HepG2 (cell line): ENCODE measurements around the gene UCN. TPM values are rescaled to one million over a fixed set of nuclear protein-coding genes. Genes with fewer than 3 reads are reported as not detected.

Experiments used
- ATAC-seq: fragments of 200-7000 bp; cut with Tn5 transposase; 3 replicates; pipeline ENCODE4 v1.9.1; 2020; ENCODE audit warnings: mild to moderate bottlenecking, moderate library complexity
- BruUV-seq: library from RNA; stranded (reverse); fragments of 400-500 nt; replicated peaks from 2 replicates; lab custom pipeline; 2021; lab: Mats Ljungman, UMichigan
- CTCF ChIA-PET: fragments of 300-600 bp; formaldehyde crosslinking; extraction: SDS; loops from one replicate; lab custom pipeline; 2021; ENCODE audit warnings: low total read pairs, inconsistent platforms, low intra/inter-chr PET ratio; lab: Yijun Ruan, JAX
- POLR2A ChIA-PET: fragments of 350-600 bp; sonication (Branson Sonifier 250); formaldehyde crosslinking; loops from one replicate; lab custom pipeline; 2020; ENCODE audit warnings: antibody characterized with exemption, inconsistent platforms; lab: Yijun Ruan, JAX
- DNase-seq: peaks from one replicate; pipeline ENCODE4 v3.0.0-alpha.2; 2015; ENCODE audit warnings: low spot score
- FAIRE-seq: peaks from 3 replicates; lab custom pipeline; 2011; peaks lifted over from hg19 to GRCh38; lab: Jason Lieb, UNC
- H2AFZ ChIP-seq: one replicate; pipeline ENCODE4 v1.6.1; 2011; ENCODE audit warnings: low read length, inconsistent platforms
- H3K27ac ChIP-seq: fragments of 300-600 bp; 3 replicates; pipeline ENCODE4 v1.8.0; 2011; ENCODE audit warnings: mixed run types, mild to moderate bottlenecking, mixed read lengths, low read length, inconsistent platforms; ENCODE audit not compliant: insufficient read depth; ENCODE audit errors: extremely low read length
- H3K27me3 ChIP-seq, 2 experiments: fragments of 200-600 bp in 1 of 2; 2 replicates in 1 of 2; 3 replicates in 1 of 2; pipeline versions ENCODE4 v1.6.0 to v1.8.0; 2011; ENCODE audit warnings: low read length in 2 of 2, mild to moderate bottlenecking in 2 of 2, moderate library complexity in 2 of 2, inconsistent platforms in 1 of 2; ENCODE audit not compliant: insufficient read depth in 2 of 2, control insufficient read depth in 1 of 2
- H3K36me3 ChIP-seq, 2 experiments: fragments of 200-600 bp in 1 of 2; replicated peaks in 1 of 2; 2 replicates in 1 of 2; 3 replicates in 1 of 2; pipeline versions ENCODE4 v1.5.1 to v1.8.0; 2011; ENCODE audit warnings: low read length in 2 of 2, inconsistent platforms in 1 of 2; ENCODE audit not compliant: insufficient read depth in 2 of 2, control insufficient read depth in 1 of 2
- H3K4me1 ChIP-seq: 2 replicates; pipeline ENCODE4 v1.5.1; 2012; ENCODE audit warnings: low read length, inconsistent platforms; ENCODE audit not compliant: insufficient read depth
- H3K4me2 ChIP-seq: 2 replicates; pipeline ENCODE4 v1.6.0; 2011; ENCODE audit warnings: low read depth, low read length, inconsistent platforms
- H3K4me3 ChIP-seq, 3 experiments: fragments of 200-600 bp in 1 of 3; sonication (generic), shearing (Covaris generic) in 1 of 3; replicated peaks in 1 of 3; 2 replicates each; pipeline ENCODE4 v1.5.1; 2011 to 2016; ENCODE audit warnings: low read length in 3 of 3, inconsistent platforms in 2 of 3, low read depth in 2 of 3, mild to moderate bottlenecking in 2 of 3, control low read depth in 1 of 3, mixed read lengths in 1 of 3; ENCODE audit not compliant: insufficient read depth in 1 of 3
- H3K79me2 ChIP-seq: one replicate; pipeline ENCODE4 v1.6.1; 2011; ENCODE audit warnings: low read length, inconsistent platforms; ENCODE audit not compliant: insufficient read depth
- H3K9ac ChIP-seq: 2 replicates; pipeline ENCODE4 v1.6.0; 2011; ENCODE audit warnings: mild to moderate bottlenecking, low read depth, low read length, inconsistent platforms; ENCODE audit not compliant: insufficient read depth
- H3K9me3 ChIP-seq: 2 replicates; pipeline ENCODE4 v1.5.1; 2012; ENCODE audit warnings: mild to moderate bottlenecking, low read length
- H4K20me1 ChIP-seq: 2 replicates; pipeline ENCODE4 v1.6.0; 2011; ENCODE audit warnings: inconsistent platforms, mild to moderate bottlenecking, low read length, moderate library complexity; ENCODE audit not compliant: insufficient read depth
- HDAC1 ChIP-seq: sonication (generic); formaldehyde crosslinking; IDR thresholded peaks from 2 replicates; pipeline ENCODE4 v1.5.1; 2020; ENCODE audit warnings: mild to moderate bottlenecking, missing genetic modification reagents
- LCORL ChIP-seq, 2 experiments: fragments of 450-650 bp in 1 of 2; sonication (generic) in 1 of 2; formaldehyde crosslinking in 1 of 2; IDR thresholded peaks; 2 replicates each; pipeline versions ENCODE4 v1.5.0 to v1.6.1; 2017 to 2020; ENCODE audit warnings: antibody characterized with exemption in 1 of 2, missing genetic modification reagents in 1 of 2
- PBX3 ChIP-seq: sonication (generic); formaldehyde crosslinking; IDR thresholded peaks from 2 replicates; pipeline ENCODE4 v1.8.1; 2023; ENCODE audit warnings: missing genetic modification reagents, inconsistent platforms, borderline replicate concordance
- PCBP2 ChIP-seq: fragments of 200-400 bp; formaldehyde crosslinking; optimal IDR thresholded peaks from 2 replicates; pipeline ENCODE3; 2018; ENCODE audit warnings: low read length, low read depth; ENCODE audit not compliant: poor library complexity, severe bottlenecking
- PITX1 ChIP-seq: sonication (generic); formaldehyde crosslinking; IDR thresholded peaks from 2 replicates; pipeline ENCODE4 v1.5.1; 2020; ENCODE audit warnings: mild to moderate bottlenecking, missing genetic modification reagents
- RARG ChIP-seq: sonication (generic); formaldehyde crosslinking; IDR thresholded peaks from 2 replicates; pipeline ENCODE4 v1.4.0; 2020; ENCODE audit warnings: low read depth, mild to moderate bottlenecking, missing genetic modification reagents
- SATB2 ChIP-seq: sonication (generic); formaldehyde crosslinking; IDR thresholded peaks from 2 replicates; pipeline ENCODE4 v1.5.0; 2020; ENCODE audit warnings: missing genetic modification reagents
- YY1 ChIP-seq: IDR thresholded peaks from 2 replicates; pipeline ENCODE4 v1.6.1; 2011; ENCODE audit warnings: low read length, low read depth, moderate library complexity, mild to moderate bottlenecking; ENCODE audit not compliant: insufficient read depth, insufficient replicate concordance
- ZMYM3 ChIP-seq: sonication (generic); formaldehyde crosslinking; IDR thresholded peaks from 2 replicates; pipeline ENCODE4 v1.5.1; 2020; ENCODE audit warnings: mild to moderate bottlenecking, missing genetic modification reagents
- ZNF225 ChIP-seq: sonication (generic); formaldehyde crosslinking; IDR thresholded peaks from 2 replicates; pipeline ENCODE4 v1.4.0; 2020; ENCODE audit warnings: mild to moderate bottlenecking, missing genetic modification reagents
- ZNF484 ChIP-seq: sonication (generic); formaldehyde crosslinking; IDR thresholded peaks from 2 replicates; pipeline ENCODE4 v1.5.1; 2020; ENCODE audit warnings: mild to moderate bottlenecking, low read depth, missing genetic modification reagents, borderline replicate concordance
- ZNF569 ChIP-seq: sonication (generic); formaldehyde crosslinking; IDR thresholded peaks from 2 replicates; pipeline ENCODE4 v1.5.0; 2020; ENCODE audit warnings: mild to moderate bottlenecking, missing genetic modification reagents, moderate library complexity, borderline replicate concordance
- ZNF891 ChIP-seq: sonication (generic); formaldehyde crosslinking; IDR thresholded peaks from 2 replicates; pipeline ENCODE4 v1.5.0; 2020; ENCODE audit warnings: mild to moderate bottlenecking, missing genetic modification reagents
- ZZZ3 ChIP-seq: sonication (generic); formaldehyde crosslinking; IDR thresholded peaks from 2 replicates; pipeline ENCODE4 v1.4.0; 2020; ENCODE audit warnings: missing genetic modification reagents, mild to moderate bottlenecking, borderline replicate concordance
- WGBS: methylation state at CpG from one replicate; pipeline ENCODE4 v1.1.6; 2017; ENCODE audit warnings: low lambda C conversion rate; 5-methylcytosine and 5-hydroxymethylcytosine counted together
- in situ Hi-C: cut with HindIII; loops from 2 replicates; pipeline ENCODE4 v1.10.0; 2017; ENCODE audit warnings: low pct_unique_long_range_greater_than_20kb; ENCODE audit not compliant: extremely low pct_ligation_motif_present
- intact Hi-C: fragments of 100-400 bp; cut with micrococcal nuclease; formaldehyde crosslinking; loops from one replicate; pipeline ENCODE4 v1.10.0; 2022; ENCODE audit not compliant: unreplicated experiment
- polyA plus RNA-seq, 8 experiments: library from polyadenylated mRNA; depleted of rRNA in 3 of 8; stranded (reverse) in 7 of 8; unstranded in 1 of 8; fragments of >200 nt; fragmentation: Illumina TruSeq in 4 of 8; extraction: Trizol in 4 of 8; gene quantifications; 2 replicates each; pipeline versions ENCODE4 v1.2.1 to v1.2.3, GENCODE V29; 2011 to 2016; ENCODE audit warnings: low read depth in 4 of 8, missing spikeins in 1 of 8, mixed read lengths in 1 of 8; ENCODE audit not compliant: insufficient read depth in 1 of 8
- total RNA-seq, 5 experiments: library from RNA; depleted of rRNA; stranded (reverse); fragments of >200 nt; fragmentation: Illumina TruSeq; extraction: Trizol; gene quantifications; 2 replicates each; pipeline ENCODE4 v1.2.3, GENCODE V29; 2016; ENCODE audit warnings: low read depth in 1 of 5
- TF ChIP-seq, protein P1 (sequence below): sonication (generic); formaldehyde crosslinking; IDR thresholded peaks from 2 replicates; pipeline ENCODE4 v1.8.1; 2023; ENCODE audit warnings: mild to moderate bottlenecking, inconsistent platforms, moderate library complexity, missing genetic modification reagents, borderline replicate concordance

The UCN gene
- total and polyA plus RNA-seq, 2 of the 13 experiments (the other 11 are each of a cell fraction or from before 2014, with no cell fraction given) = 1.2 to 2.3 TPM

- ChIA-PET CTCF (no interaction called here), POLR2A (interaction anchor here (1.0 to 1.5 kb wide), 3 partner anchors 9 to 53 kb away, joined by 3 to 6 read pairs (median 5); partner anchors contain the start of genes EIF2B4 and UCN)
- no peaks in the 10 kb centered on the region for H3K9me3 ChIP-seq
- BruUV-seq = no TSS peak
- ATAC-seq (no peak), FAIRE-seq (no peak), DNase-seq (no peak)
- peaks cover 42% of the 10 kb centered on the region for H3K4me1 ChIP-seq
- H4K20me1 ChIP-seq = no peaks in the 10 kb centered on the region
- H2AFZ ChIP-seq = no peak overlapping the region
- 76% methylated on average over 8 of the region's 12 CpGs for WGBS
- no peak overlapping the region for H3K9ac ChIP-seq
- no peak overlapping the region for H3K4me3 ChIP-seq
- H3K4me2 ChIP-seq = no peak overlapping the region
- in situ Hi-C loops = no loop called here
- H3K27ac ChIP-seq = no peak overlapping the region
- peaks cover 6% of the 10 kb centered on the region for H3K79me2 ChIP-seq
- intact Hi-C loops = no loop called here
- no peaks in the 10 kb centered on the region for H3K27me3 ChIP-seq
- H3K36me3 ChIP-seq = no peaks in the 10 kb centered on the region; a peak in 1 of 5 replicates
- TF ChIP-seq LCORL (IDR thresholded peaks at IDR 0.05) = peak; percentile 10; the same call in 1 of the 2 replicates
- TF ChIP-seq LCORL (CRISPR knock-in tag; IDR thresholded peaks at IDR 0.05) = no peak
- 0 out of 2 replicates have a peak, but pooled peaks have one; percentile 28 for TF ChIP-seq ZNF891 (CRISPR knock-in tag)
- no peak for TF ChIP-seq ZNF225 (CRISPR knock-in tag)
- no peak for TF ChIP-seq ZZZ3 (CRISPR knock-in tag)
Measured at GRCh38 chr2:27316655-27317412, 8.6 kb upstream of the UCN start.

DNA sequence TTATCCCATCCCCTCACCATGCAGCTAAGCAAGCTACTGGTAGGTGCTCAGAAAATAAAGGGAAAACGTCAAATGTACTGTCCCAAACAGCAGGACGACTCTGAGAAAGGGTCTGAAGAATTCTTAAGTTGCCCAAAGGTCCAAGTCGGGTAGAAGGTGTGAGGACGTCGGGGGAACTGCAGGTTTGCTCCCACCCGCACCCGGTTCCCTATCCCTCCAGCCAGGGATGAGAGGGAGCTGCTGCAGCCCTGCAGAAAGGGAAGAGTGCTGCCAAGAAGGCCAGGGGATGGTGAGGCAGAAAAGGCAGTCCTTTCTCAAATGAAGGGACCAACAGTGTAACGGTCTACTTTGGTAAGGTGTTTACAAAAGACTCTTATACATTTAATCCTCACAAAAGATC is 6.9 kb upstream of the UCN start:
- CTCF ChIA-PET = no interaction called here
- no peak for ATAC-seq
- TF ChIP-seq RARG (no peak), HDAC1 (CRISPR knock-in tag) (no peak), PCBP2 (no peak), PBX3 (no peak), PITX1 (CRISPR knock-in tag) (no peak), ZMYM3 (CRISPR knock-in tag) (no peak), YY1 (no peak), ZNF569 (CRISPR knock-in tag) (no peak), SATB2 (CRISPR knock-in tag) (no peak), ZNF484 (no peak)
- TF ChIP-seq, protein P1, sequence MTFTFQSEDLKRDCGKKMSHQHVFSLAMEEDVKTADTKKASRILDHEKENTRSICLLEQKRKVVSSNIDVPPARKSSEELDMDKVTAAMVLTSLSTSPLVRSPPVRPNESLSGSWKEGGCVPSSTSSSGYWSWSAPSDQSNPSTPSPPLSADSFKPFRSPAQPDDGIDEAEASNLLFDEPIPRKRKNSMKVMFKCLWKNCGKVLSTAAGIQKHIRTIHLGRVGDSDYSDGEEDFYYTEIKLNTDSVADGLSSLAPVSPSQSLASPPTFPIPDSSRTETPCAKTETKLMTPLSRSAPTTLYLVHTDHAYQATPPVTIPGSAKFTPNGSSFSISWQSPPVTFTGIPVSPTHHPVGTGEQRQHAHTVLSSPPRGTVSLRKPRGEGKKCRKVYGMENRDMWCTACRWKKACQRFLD = no peak

More for the DNA sequence above, 6.9 kb upstream of the UCN start:
- H3K27ac ChIP-seq = no peak overlapping the region
- no peaks in the 10 kb centered on the region for H3K27me3 ChIP-seq
- no peaks in the 10 kb centered on the region for H3K79me2 ChIP-seq
- no peak overlapping the region for H3K4me2 ChIP-seq
- H2AFZ ChIP-seq = no peak overlapping the region
- intact Hi-C loops (no loop called here), in situ Hi-C loops (no loop called here)
- no TSS peak for BruUV-seq
- no peaks in the 10 kb centered on the region for H4K20me1 ChIP-seq
- no peaks in the 10 kb centered on the region for H3K9me3 ChIP-seq
- WGBS = 92% methylated on average over 8 of the region's 8 CpGs
- H3K4me1 ChIP-seq = peaks cover 31% of the 10 kb centered on the region
- peaks cover 0 to 2% of the 10 kb centered on the region in 2 experiments; a peak in 1 of 5 replicates for H3K36me3 ChIP-seq
- POLR2A ChIA-PET = interaction anchor here (1.2 to 1.6 kb wide), 2 partner anchors 12 to 56 kb away, joined by 3 to 6 read pairs; no protein-coding TSS in a partner anchor
- DNase-seq (no peak), FAIRE-seq (no peak)
- H3K9ac ChIP-seq = no peak overlapping the region
- no peak overlapping the region for H3K4me3 ChIP-seq
